ENCODE results near the gene CPLANE1. TPM values are rescaled to one million over a fixed set of nuclear protein-coding genes. Genes with fewer than 3 reads are reported as not detected.

The CPLANE1 gene
- total and polyA plus RNA-seq, 2 donors from 2014 or later: 3.7 to 23.3 TPM

GRCh38 chr5:37190592-37190991 lies 58.6 kb downstream of the CPLANE1 start:
- no peak for DNase-seq
- H3K27me3 ChIP-seq (ENCODE audit: control insufficient read depth, insufficient read depth, low read length): no peaks in the 10 kb centered on the region
- H3K9ac ChIP-seq (ENCODE audit: low read length in 3 of 3): no peak overlapping the region
- H3K27ac ChIP-seq (ENCODE audit: low read depth in 2 of 2, low read length in 2 of 2): no peak overlapping the region
- no peak for TF ChIP-seq CTCF (IDR thresholded peaks at IDR 0.05; ENCODE audit: borderline replicate concordance, extremely low read depth, insufficient read depth)
- no peaks in the 10 kb centered on the region for H3K4me1 ChIP-seq (ENCODE audit: control insufficient read depth in 2 of 3, insufficient read depth in 2 of 3, low read depth in 1 of 3, low read length in 3 of 3)
- no peak for FAIRE-seq
- H3K36me3 ChIP-seq (ENCODE audit: control insufficient read depth in 2 of 3, insufficient read depth in 3 of 3, low read length in 3 of 3): peaks cover 2 to 18% (median 5%) of the 10 kb centered on the region in 3 donors
- intact Hi-C loops (cut with DNase I): no loop called here
- no peaks in the 10 kb centered on the region for H3K9me3 ChIP-seq (ENCODE audit: control insufficient read depth in 2 of 3, insufficient read depth in 1 of 3, low read length in 3 of 3)
- H3K4me3 ChIP-seq (ENCODE audit: low read length in 3 of 3): no peak overlapping the region

GRCh38 chr5:37189355-37189754 lies 59.8 kb downstream of the CPLANE1 start:
- peaks cover 2 to 26% (median 3%) of the 10 kb centered on the region in 3 donors for H3K36me3 ChIP-seq (ENCODE audit: control insufficient read depth in 2 of 3, insufficient read depth in 3 of 3, low read length in 3 of 3)
- FAIRE-seq (no peak), DNase-seq (no peak)
- H3K4me1 ChIP-seq (ENCODE audit: control insufficient read depth in 2 of 3, insufficient read depth in 2 of 3, low read depth in 1 of 3, low read length in 3 of 3): no peaks in the 10 kb centered on the region
- H3K4me3 ChIP-seq (ENCODE audit: low read length in 3 of 3): no peak overlapping the region
- no peaks in the 10 kb centered on the region for H3K9me3 ChIP-seq (ENCODE audit: control insufficient read depth in 2 of 3, insufficient read depth in 1 of 3, low read length in 3 of 3)
- no peak overlapping the region for H3K27ac ChIP-seq (ENCODE audit: low read depth in 2 of 2, low read length in 2 of 2)
- intact Hi-C loops (cut with DNase I): no loop called here
- no peak for TF ChIP-seq CTCF (IDR thresholded peaks at IDR 0.05; ENCODE audit: borderline replicate concordance, extremely low read depth, insufficient read depth)
- no peaks in the 10 kb centered on the region for H3K27me3 ChIP-seq (ENCODE audit: control insufficient read depth, insufficient read depth, low read length)
- H3K9ac ChIP-seq (ENCODE audit: low read length in 3 of 3): no peak overlapping the region

- no peak for FAIRE-seq
- Histone ChIP-seq H3K9me3 (ENCODE audit: control insufficient read depth in 2 of 3, insufficient read depth in 1 of 3, low read length in 3 of 3) (no peaks in the 10 kb centered on the region), H3K4me3 (ENCODE audit: low read length in 3 of 3) (no peak overlapping the region), H3K4me1 (ENCODE audit: control insufficient read depth in 2 of 3, insufficient read depth in 2 of 3, low read depth in 1 of 3, low read length in 3 of 3) (no peaks in the 10 kb centered on the region), H3K27me3 (ENCODE audit: control insufficient read depth, insufficient read depth, low read length) (no peaks in the 10 kb centered on the region), H3K27ac (ENCODE audit: low read depth in 2 of 2, low read length in 2 of 2) (no peak overlapping the region), H3K9ac (ENCODE audit: low read length in 3 of 3) (no peak overlapping the region), H3K36me3 (ENCODE audit: control insufficient read depth in 2 of 3, insufficient read depth in 3 of 3, low read length in 3 of 3) (peaks cover 2 to 36% (median 14%) of the 10 kb centered on the region in 3 donors)
- no peak for DNase-seq
- no peak for TF ChIP-seq CTCF (IDR thresholded peaks at IDR 0.05; ENCODE audit: borderline replicate concordance, extremely low read depth, insufficient read depth)
- intact Hi-C loops (cut with DNase I): no loop called here
These were observed 61.7 kb downstream of the CPLANE1 start for GRCh38 chr5:37187465-37187977.

All from kidney (tissue), 14 donors.